CD4-positive, alpha-beta T cell (primary cell): Measurements from ENCODE around the gene IQGAP1. TPM values are rescaled to one million over a fixed set of nuclear protein-coding genes. Genes with fewer than 3 reads are reported as not detected.

Source experiments
- ATAC-seq: fragments of 200-7000 bp; cut with Tn5 transposase; one replicate; pipeline ENCODE4 v1.10.0; 2022; ENCODE audit warnings: mild to moderate bottlenecking; ENCODE audit not compliant: poor library complexity
- CTCF ChIA-PET: fragments of 350-600 bp; sonication (Branson Sonifier 250); formaldehyde crosslinking; loops from one replicate; lab custom pipeline; 2021; ENCODE audit warnings: antibody characterized with exemption, inconsistent platforms; lab: Charles Lee
- POLR2A ChIA-PET: fragments of 350-600 bp; sonication (Branson Sonifier 250); formaldehyde crosslinking; loops from one replicate; lab custom pipeline; 2021; ENCODE audit warnings: antibody characterized with exemption, inconsistent platforms; lab: Charles Lee
- DNase-seq, 14 experiments: peaks; one replicate each; pipeline ENCODE4 v3.0.0-alpha.2; 2013 to 2020; ENCODE audit warnings: mixed read lengths in 2 of 14
- H3K27ac ChIP-seq, 2 donors: one replicate each; pipeline versions ENCODE4 v1.5.1 to v1.7.0; 2013; ENCODE audit warnings: low read length in 2 of 2, low read depth in 1 of 2, mild to moderate bottlenecking in 1 of 2
- H3K27me3 ChIP-seq, 2 experiments: 1 replicate in 1 of 2; 2 replicates in 1 of 2; pipeline versions ENCODE4 v1.6.1 to v1.7.0; 2013; ENCODE audit warnings: low read length in 2 of 2, control low read depth in 1 of 2, mild to moderate bottlenecking in 1 of 2, moderate library complexity in 1 of 2; ENCODE audit not compliant: insufficient read depth in 2 of 2, control insufficient read depth in 1 of 2
- H3K36me3 ChIP-seq: one replicate; pipeline ENCODE4 v1.6.1; 2013; ENCODE audit warnings: low read length, control low read depth; ENCODE audit not compliant: insufficient read depth
- H3K4me1 ChIP-seq: one replicate; pipeline ENCODE4 v1.6.1; 2013; ENCODE audit warnings: low read length, control low read depth; ENCODE audit not compliant: insufficient read depth
- H3K4me3 ChIP-seq: one replicate; pipeline ENCODE4 v1.5.1; 2013; ENCODE audit warnings: mild to moderate bottlenecking, low read length, moderate library complexity
- H3K9me3 ChIP-seq, 2 experiments: 1 replicate in 1 of 2; 2 replicates in 1 of 2; pipeline versions ENCODE4 v1.6.1 to v1.7.0; 2013; ENCODE audit warnings: low read length in 2 of 2, mild to moderate bottlenecking in 2 of 2, control low read depth in 1 of 2, moderate library complexity in 1 of 2; ENCODE audit not compliant: control insufficient read depth in 1 of 2, insufficient read depth in 1 of 2
- H3K27ac Mint-ChIP-seq: one replicate; pipeline ENCODE4 v1.8.0; 2020; ENCODE audit warnings: mixed read lengths
- H3K27me3 Mint-ChIP-seq: one replicate; pipeline ENCODE4 v1.8.0; 2021; ENCODE audit warnings: mixed read lengths
- H3K36me3 Mint-ChIP-seq: one replicate; pipeline ENCODE4 v1.8.0; 2021; ENCODE audit warnings: low read depth, mixed read lengths
- H3K4me1 Mint-ChIP-seq: one replicate; pipeline ENCODE4 v1.8.0; 2021; ENCODE audit warnings: low read depth, mixed read lengths
- H3K4me3 Mint-ChIP-seq: one replicate; pipeline ENCODE4 v1.8.0; 2020; ENCODE audit warnings: mild to moderate bottlenecking, mixed read lengths
- H3K9me3 Mint-ChIP-seq: one replicate; pipeline ENCODE4 v1.8.0; 2020; ENCODE audit warnings: mixed read lengths
- intact Hi-C, 2 experiments: fragments of 100-400 bp; cut with DNase I in 1 of 2; cut with micrococcal nuclease in 1 of 2; formaldehyde crosslinking; loops; one replicate each; pipeline versions ENCODE4 v1.15.1 to v1.9.0; 2023 to 2025; cut with DNase I, micrococcal nuclease
- total RNA-seq, 174 experiments: library from RNA in 2 of 174; stranded (reverse) in 2 of 174; gene quantifications; one replicate each; pipeline ENCODE4 v1.2.3 and lab custom pipeline; 2021 to 2026
- TF ChIP-seq, protein P1 (sequence below): fragments of 200-600 bp; IDR thresholded peaks from one replicate; pipeline ENCODE4 v1.8.0; 2022; ENCODE audit warnings: antibody characterized with exemption, mild to moderate bottlenecking

Gene IQGAP1
- total RNA-seq, 2 experiments from 2014 or later, result 76.8 to 78.7 TPM

GRCh38 chr15:90529011-90529370 lies 140.9 kb downstream of the IQGAP1 start:
- Mint-ChIP-seq H3K27me3 (no peaks in the 10 kb centered on the region), H3K4me1 (peaks cover 33% of the 10 kb centered on the region), H3K9me3 (no peaks in the 10 kb centered on the region), H3K4me3 (peak overlapping the region; percentile 83), H3K27ac (peak overlapping the region; percentile 92), H3K36me3 (peaks cover 4% of the 10 kb centered on the region)
- intact Hi-C loops, result loop anchor here in 1 of 2 experiments (2.0 kb wide), 1 partner anchor 68 kb away; no protein-coding TSS in a partner anchor
- POLR2A ChIA-PET, result interaction anchor here (1.7 to 3.3 kb wide), 2 partner anchors 11 to 32 kb away, joined by 18 to 28 read pairs; no protein-coding TSS in a partner anchor
- DNase-seq (no peak), ATAC-seq (no peak)
- H3K27me3 ChIP-seq, result no peaks in the 10 kb centered on the region
- TF ChIP-seq, protein P1, sequence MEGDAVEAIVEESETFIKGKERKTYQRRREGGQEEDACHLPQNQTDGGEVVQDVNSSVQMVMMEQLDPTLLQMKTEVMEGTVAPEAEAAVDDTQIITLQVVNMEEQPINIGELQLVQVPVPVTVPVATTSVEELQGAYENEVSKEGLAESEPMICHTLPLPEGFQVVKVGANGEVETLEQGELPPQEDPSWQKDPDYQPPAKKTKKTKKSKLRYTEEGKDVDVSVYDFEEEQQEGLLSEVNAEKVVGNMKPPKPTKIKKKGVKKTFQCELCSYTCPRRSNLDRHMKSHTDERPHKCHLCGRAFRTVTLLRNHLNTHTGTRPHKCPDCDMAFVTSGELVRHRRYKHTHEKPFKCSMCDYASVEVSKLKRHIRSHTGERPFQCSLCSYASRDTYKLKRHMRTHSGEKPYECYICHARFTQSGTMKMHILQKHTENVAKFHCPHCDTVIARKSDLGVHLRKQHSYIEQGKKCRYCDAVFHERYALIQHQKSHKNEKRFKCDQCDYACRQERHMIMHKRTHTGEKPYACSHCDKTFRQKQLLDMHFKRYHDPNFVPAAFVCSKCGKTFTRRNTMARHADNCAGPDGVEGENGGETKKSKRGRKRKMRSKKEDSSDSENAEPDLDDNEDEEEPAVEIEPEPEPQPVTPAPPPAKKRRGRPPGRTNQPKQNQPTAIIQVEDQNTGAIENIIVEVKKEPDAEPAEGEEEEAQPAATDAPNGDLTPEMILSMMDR, result no peak
- no peaks in the 10 kb centered on the region for H3K36me3 ChIP-seq
- peak overlapping the region; percentile 70 for H3K4me3 ChIP-seq
- CTCF ChIA-PET, result no interaction called here
- peak overlapping the region; percentile 40 to 67 for H3K27ac ChIP-seq
- H3K9me3 ChIP-seq, result no peaks in the 10 kb centered on the region
- peaks cover 31% of the 10 kb centered on the region for H3K4me1 ChIP-seq

GRCh38 chr15:90529371-90530249 lies 141.6 kb downstream of the IQGAP1 start, which contains the start of gene CRTC3:
CRTC3 (plus strand) TSS chr15:90529923; CDS start chr15:90530072, 149 bp downstream.
- H3K36me3 ChIP-seq, result no peaks in the 10 kb centered on the region
- ATAC-seq, result peak; percentile 80
- no peaks in the 10 kb centered on the region for H3K9me3 Mint-ChIP-seq
- peak within 1 kb of the TSS; percentile 44 to 72 for H3K27ac ChIP-seq
- peak within 1 kb of the TSS; percentile 94 for H3K4me3 ChIP-seq
- DNase-seq, result peak; percentile 31 to 85 (median 54)
- no peaks in the 10 kb centered on the region for H3K9me3 ChIP-seq
- TF ChIP-seq, protein P1, result no peak
- H3K27ac Mint-ChIP-seq, result peak within 1 kb of the TSS; percentile 92
- no peaks in the 10 kb centered on the region for H3K27me3 ChIP-seq
- H3K4me1 Mint-ChIP-seq, result peaks cover 39% of the 10 kb centered on the region
- CTCF ChIA-PET, result interaction anchor here (0.6 to 2.9 kb wide), 6 partner anchors 10 to 402 kb away, joined by 3 to 14 read pairs (median 5); no protein-coding TSS in a partner anchor
- H3K4me3 Mint-ChIP-seq, result peak within 1 kb of the TSS; percentile 97
- POLR2A ChIA-PET, result interaction anchor here (0.6 to 3.3 kb wide), 26 partner anchors 8 to 162 kb away, joined by 3 to 67 read pairs (median 5); no protein-coding TSS in a partner anchor
- no peaks in the 10 kb centered on the region for H3K27me3 Mint-ChIP-seq
- intact Hi-C loops, result loop anchor here in 1 of 2 experiments (2.0 kb wide), 1 partner anchor 67 kb away; no protein-coding TSS in a partner anchor
- peaks cover 36% of the 10 kb centered on the region for H3K4me1 ChIP-seq
- peaks cover 4% of the 10 kb centered on the region for H3K36me3 Mint-ChIP-seq

GRCh38 chr15:90530250-90531051 lies 142.4 kb downstream of the IQGAP1 start:
- H3K4me3 Mint-ChIP-seq, result peak overlapping the region; percentile 97
- peak overlapping the region; percentile 92 for H3K27ac Mint-ChIP-seq
- intact Hi-C loops, result no loop called here
- H3K4me1 Mint-ChIP-seq, result peaks cover 48% of the 10 kb centered on the region
- peak; percentile 42 for ATAC-seq
- H3K27me3 Mint-ChIP-seq, result no peaks in the 10 kb centered on the region
- Histone ChIP-seq H3K27me3 (no peaks in the 10 kb centered on the region), H3K4me1 (peaks cover 42% of the 10 kb centered on the region), H3K4me3 (peak overlapping the region; percentile 94), H3K27ac (peak overlapping the region; percentile 44 to 72), H3K36me3 (no peaks in the 10 kb centered on the region), H3K9me3 (no peaks in the 10 kb centered on the region)
- POLR2A ChIA-PET, result interaction anchor here (0.6 to 3.3 kb wide), 30 partner anchors 8 to 481 kb away, joined by 3 to 67 read pairs (median 5); no protein-coding TSS in a partner anchor
- TF ChIP-seq, protein P1, result no peak
- peaks cover 4% of the 10 kb centered on the region for H3K36me3 Mint-ChIP-seq
- H3K9me3 Mint-ChIP-seq, result no peaks in the 10 kb centered on the region
- CTCF ChIA-PET, result interaction anchor here (0.5 to 2.9 kb wide), 9 partner anchors 9 to 401 kb away, joined by 3 to 14 read pairs (median 4); no protein-coding TSS in a partner anchor
- peak; percentile 22 to 74 (median 43) for DNase-seq
